ENCODE data around the gene BCL2L15.

Gene BCL2L15

GRCh38 chr1:113887402-113888175 lies at the start of gene BCL2L15:
BCL2L15 (minus strand) TSS chr1:113887581; CDS start chr1:113887375, 206 bp downstream.
- no peak for DNase-seq (ENCODE audit: low read depth)

- no peak for DNase-seq (ENCODE audit: low read depth)
These were observed 49.8 kb upstream of the BCL2L15 start for GRCh38 chr1:113937146-113937545.

- DNase-seq (ENCODE audit: low read depth): no peak
These were observed 48.6 kb upstream of the BCL2L15 start for GRCh38 chr1:113935970-113936369.

GRCh38 chr1:113935176-113935575 lies 47.8 kb upstream of the BCL2L15 start:
- no peak for DNase-seq (ENCODE audit: low read depth)

GRCh38 chr1:113934511-113935055 lies 47.2 kb upstream of the BCL2L15 start:
- DNase-seq (ENCODE audit: low read depth): no peak

GRCh38 chr1:113934006-113934405 lies 46.6 kb upstream of the BCL2L15 start:
- no peak for DNase-seq (ENCODE audit: low read depth)

GRCh38 chr1:113931451-113931851 lies 44.1 kb upstream of the BCL2L15 start:
- no peak for DNase-seq (ENCODE audit: low read depth)

- peak; percentile 36 for DNase-seq (ENCODE audit: low read depth)
These were observed 43.2 kb upstream of the BCL2L15 start for GRCh38 chr1:113930499-113931161.

- peak; percentile 32 for DNase-seq (ENCODE audit: low read depth)
These were observed 42.5 kb upstream of the BCL2L15 start for GRCh38 chr1:113929750-113930498.

- DNase-seq (ENCODE audit: low read depth): peak; percentile 86
These were observed 41.8 kb upstream of the BCL2L15 start, which contains the start of gene HIPK1 for GRCh38 chr1:113928941-113929749. HIPK1 (plus strand) TSS chr1:113929324.

GRCh38 chr1:113928187-113928930 lies 41.0 kb upstream of the BCL2L15 start:
- DNase-seq (ENCODE audit: low read depth): no peak

GRCh38 chr1:113924473-113924872 lies 37.1 kb upstream of the BCL2L15 start:
- no peak for DNase-seq (ENCODE audit: low read depth)

GRCh38 chr1:113922957-113923356 lies 35.6 kb upstream of the BCL2L15 start:
- no peak for DNase-seq (ENCODE audit: low read depth)

GRCh38 chr1:113918243-113918642 lies 30.9 kb upstream of the BCL2L15 start:
- no peak for DNase-seq (ENCODE audit: low read depth)

GRCh38 chr1:113917400-113918082 lies 30.2 kb upstream of the BCL2L15 start:
- no peak for DNase-seq (ENCODE audit: low read depth)

GRCh38 chr1:113916974-113917373 lies 29.6 kb upstream of the BCL2L15 start:
- no peak for DNase-seq (ENCODE audit: low read depth)

- DNase-seq (ENCODE audit: low read depth): no peak
These were observed 26.7 kb upstream of the BCL2L15 start for GRCh38 chr1:113913887-113914664.

- DNase-seq (ENCODE audit: low read depth): no peak
These were observed 25.9 kb upstream of the BCL2L15 start for GRCh38 chr1:113913312-113913668.

GRCh38 chr1:113912594-113913311 lies 25.4 kb upstream of the BCL2L15 start:
- DNase-seq (ENCODE audit: low read depth): no peak
